Osteocyte (in vitro differentiated cells): ENCODE results near the gene LRRFIP1. TPM values are rescaled to one million over a fixed set of nuclear protein-coding genes. Genes with fewer than 3 reads are reported as not detected.
A peak's percentile ranks its signal among the peaks of the same experiment; 100 is the strongest.

Experiments used
- DNase-seq: peaks from one replicate; pipeline ENCODE4 v3.0.0; 2021; ENCODE audit warnings: mixed read lengths; ENCODE audit not compliant: unreplicated experiment; ENCODE audit errors: extremely low spot score
- H3K27ac Mint-ChIP-seq: one replicate; pipeline ENCODE4 v1.8.0; 2021; ENCODE audit warnings: mild to moderate bottlenecking, mixed read lengths; ENCODE audit not compliant: unreplicated experiment
- H3K27me3 Mint-ChIP-seq: one replicate; pipeline ENCODE4 v1.8.0; 2021; ENCODE audit warnings: mixed read lengths; ENCODE audit not compliant: unreplicated experiment
- H3K36me3 Mint-ChIP-seq: one replicate; pipeline ENCODE4 v1.8.0; 2021; ENCODE audit warnings: mixed read lengths; ENCODE audit not compliant: unreplicated experiment
- H3K4me1 Mint-ChIP-seq: one replicate; pipeline ENCODE4 v1.8.0; 2021; ENCODE audit warnings: mixed read lengths; ENCODE audit not compliant: unreplicated experiment
- H3K4me3 Mint-ChIP-seq: one replicate; pipeline ENCODE4 v1.8.0; 2021; ENCODE audit warnings: mild to moderate bottlenecking, moderate library complexity, mixed read lengths; ENCODE audit not compliant: unreplicated experiment
- H3K9me3 Mint-ChIP-seq: one replicate; pipeline ENCODE4 v1.8.0; 2021; ENCODE audit warnings: mixed read lengths; ENCODE audit not compliant: unreplicated experiment
- total RNA-seq: library from RNA; stranded (reverse); gene quantifications from 2 replicates; pipeline ENCODE4 v1.2.1, GENCODE V29; 2021
- TF ChIP-seq, protein P1 (sequence below): fragments of 200-600 bp; sonication (generic); IDR thresholded peaks from 2 replicates; pipeline ENCODE4 v1.5.0; 2021; ENCODE audit warnings: antibody characterized with exemption, mild to moderate bottlenecking, moderate library complexity

Gene LRRFIP1
- total RNA-seq, 1 donor from 2014 or later, result 79.9 TPM

DNA sequence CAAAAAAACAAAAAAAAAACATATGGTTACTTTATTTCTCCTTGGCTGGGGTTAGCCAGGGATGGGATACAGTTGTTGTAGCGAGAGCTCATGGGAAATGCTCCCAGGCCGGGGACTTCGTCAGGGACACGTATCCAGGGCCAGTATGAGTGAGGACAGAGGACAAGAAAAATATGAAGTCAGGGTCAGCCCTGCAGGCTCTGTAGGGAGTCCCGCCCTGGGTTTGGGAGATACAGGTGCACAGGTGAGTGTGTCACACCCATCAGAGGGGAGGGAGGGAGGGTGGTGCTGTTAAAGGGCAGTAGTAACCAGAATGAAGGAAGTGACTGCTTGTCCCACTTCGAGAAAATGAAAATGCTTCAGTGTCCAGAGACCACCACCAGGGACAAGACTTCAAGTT lies 115.6 kb downstream of the LRRFIP1 start:
- TF ChIP-seq, protein P1, sequence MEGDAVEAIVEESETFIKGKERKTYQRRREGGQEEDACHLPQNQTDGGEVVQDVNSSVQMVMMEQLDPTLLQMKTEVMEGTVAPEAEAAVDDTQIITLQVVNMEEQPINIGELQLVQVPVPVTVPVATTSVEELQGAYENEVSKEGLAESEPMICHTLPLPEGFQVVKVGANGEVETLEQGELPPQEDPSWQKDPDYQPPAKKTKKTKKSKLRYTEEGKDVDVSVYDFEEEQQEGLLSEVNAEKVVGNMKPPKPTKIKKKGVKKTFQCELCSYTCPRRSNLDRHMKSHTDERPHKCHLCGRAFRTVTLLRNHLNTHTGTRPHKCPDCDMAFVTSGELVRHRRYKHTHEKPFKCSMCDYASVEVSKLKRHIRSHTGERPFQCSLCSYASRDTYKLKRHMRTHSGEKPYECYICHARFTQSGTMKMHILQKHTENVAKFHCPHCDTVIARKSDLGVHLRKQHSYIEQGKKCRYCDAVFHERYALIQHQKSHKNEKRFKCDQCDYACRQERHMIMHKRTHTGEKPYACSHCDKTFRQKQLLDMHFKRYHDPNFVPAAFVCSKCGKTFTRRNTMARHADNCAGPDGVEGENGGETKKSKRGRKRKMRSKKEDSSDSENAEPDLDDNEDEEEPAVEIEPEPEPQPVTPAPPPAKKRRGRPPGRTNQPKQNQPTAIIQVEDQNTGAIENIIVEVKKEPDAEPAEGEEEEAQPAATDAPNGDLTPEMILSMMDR, result no peak
- DNase-seq, result peak; percentile 67
- Mint-ChIP-seq H3K27ac (peak overlapping the region; percentile 39), H3K4me3 (no peak overlapping the region), H3K27me3 (no peaks in the 10 kb centered on the region), H3K36me3 (peaks cover 3% of the 10 kb centered on the region), H3K9me3 (no peaks in the 10 kb centered on the region), H3K4me1 (peaks cover 25% of the 10 kb centered on the region)

DNA sequence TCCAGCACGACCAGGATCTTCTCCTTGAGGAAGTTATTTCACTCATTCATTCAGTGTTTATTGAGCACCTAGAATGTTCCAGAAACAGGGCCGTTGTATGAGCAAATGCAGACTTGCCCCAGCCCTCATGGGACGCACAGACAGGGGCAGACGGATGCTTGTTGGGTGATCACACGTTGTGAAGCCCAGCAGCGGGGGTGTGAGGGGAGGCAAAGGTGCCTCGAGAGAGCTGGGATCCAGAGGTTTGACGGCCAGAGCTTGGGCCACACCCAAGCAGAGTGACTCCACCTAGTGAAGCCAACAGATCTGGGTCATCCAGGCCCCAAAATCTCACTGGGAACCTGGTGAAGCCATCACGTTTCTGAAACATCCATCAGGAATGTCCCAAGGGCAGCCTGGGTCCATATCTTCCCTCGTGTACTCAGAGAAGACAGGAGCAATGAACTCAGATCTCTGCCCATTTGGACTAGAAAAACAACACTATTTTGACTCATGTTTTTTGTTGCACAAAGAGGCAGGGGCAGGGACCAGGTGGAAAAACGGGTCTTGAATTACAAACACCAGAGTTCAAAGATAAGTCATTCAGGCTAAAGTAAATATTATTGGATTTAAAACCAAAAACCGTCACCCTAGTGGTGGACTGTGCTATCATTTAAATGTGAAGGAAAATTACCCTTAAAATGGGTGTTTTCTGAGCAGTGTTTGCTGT lies 116.3 kb downstream of the LRRFIP1 start:
- H3K4me1 Mint-ChIP-seq, result peaks cover 24% of the 10 kb centered on the region
- peaks cover 9% of the 10 kb centered on the region for H3K36me3 Mint-ChIP-seq
- no peaks in the 10 kb centered on the region for H3K9me3 Mint-ChIP-seq
- H3K27ac Mint-ChIP-seq, result peak overlapping the region; percentile 69
- peak; percentile 56 for DNase-seq
- no peaks in the 10 kb centered on the region for H3K27me3 Mint-ChIP-seq
- no peak overlapping the region for H3K4me3 Mint-ChIP-seq
- TF ChIP-seq, protein P1, result peak; percentile 23

DNA sequence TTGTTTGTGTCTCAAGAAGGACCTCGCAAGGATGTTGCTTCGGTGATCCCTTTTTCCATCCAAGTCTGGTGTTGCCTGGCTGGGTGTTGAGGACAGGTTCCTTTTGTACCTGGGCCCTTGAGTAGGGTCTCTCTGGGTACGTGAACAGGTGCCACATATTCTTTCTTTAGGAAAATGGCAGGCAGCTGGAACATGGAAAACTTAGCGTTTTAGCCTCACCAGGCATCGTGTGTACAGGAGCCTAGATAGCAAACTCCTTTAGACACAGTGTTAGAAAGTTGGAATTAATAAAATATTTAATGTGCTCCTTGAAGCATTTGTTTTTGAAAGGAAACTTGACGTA lies 116.9 kb downstream of the LRRFIP1 start:
- peak overlapping the region; percentile 69 for H3K27ac Mint-ChIP-seq
- TF ChIP-seq, protein P1, result no peak
- no peaks in the 10 kb centered on the region for H3K9me3 Mint-ChIP-seq
- H3K4me3 Mint-ChIP-seq, result no peak overlapping the region
- H3K36me3 Mint-ChIP-seq, result peaks cover 12% of the 10 kb centered on the region
- DNase-seq, result no peak
- H3K4me1 Mint-ChIP-seq, result peaks cover 20% of the 10 kb centered on the region
- H3K27me3 Mint-ChIP-seq, result no peaks in the 10 kb centered on the region

DNA sequence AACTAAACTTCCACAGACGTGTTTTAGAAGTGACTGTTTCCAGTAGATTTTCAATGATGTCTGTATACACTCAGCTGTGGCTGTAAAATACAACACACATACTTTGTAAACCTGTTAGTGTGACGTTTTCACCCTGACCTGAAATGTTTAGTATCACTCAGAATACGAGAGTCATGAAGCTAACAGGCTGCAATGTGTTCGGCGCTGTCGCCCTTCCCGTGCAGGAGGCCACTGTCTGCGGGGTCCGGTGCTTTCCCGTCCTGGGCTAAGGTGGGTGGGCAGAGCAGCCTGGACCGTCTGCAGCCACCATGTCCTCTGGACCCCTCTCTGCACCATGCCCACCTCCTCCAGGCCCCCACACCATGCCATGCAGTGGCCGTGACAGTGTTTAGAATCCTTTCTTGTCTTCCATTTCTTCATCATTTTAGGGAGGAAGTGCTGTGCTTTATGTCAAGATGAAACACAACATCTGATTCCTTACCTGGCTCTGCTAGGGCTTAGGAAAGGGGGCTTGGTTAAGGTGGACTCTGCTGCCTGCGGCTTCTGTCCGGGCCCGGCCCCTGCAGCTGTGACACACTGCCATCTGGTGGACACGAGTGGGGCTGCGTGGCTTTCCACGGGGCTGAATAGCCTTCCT lies 117.3 kb downstream of the LRRFIP1 start:
- peak overlapping the region; percentile 60 for H3K27ac Mint-ChIP-seq
- peaks cover 19% of the 10 kb centered on the region for H3K4me1 Mint-ChIP-seq
- no peaks in the 10 kb centered on the region for H3K27me3 Mint-ChIP-seq
- H3K36me3 Mint-ChIP-seq, result peaks cover 16% of the 10 kb centered on the region
- peak; percentile 93 for DNase-seq
- H3K9me3 Mint-ChIP-seq, result no peaks in the 10 kb centered on the region
- TF ChIP-seq, protein P1, result peak; percentile 99
- no peak overlapping the region for H3K4me3 Mint-ChIP-seq

DNA sequence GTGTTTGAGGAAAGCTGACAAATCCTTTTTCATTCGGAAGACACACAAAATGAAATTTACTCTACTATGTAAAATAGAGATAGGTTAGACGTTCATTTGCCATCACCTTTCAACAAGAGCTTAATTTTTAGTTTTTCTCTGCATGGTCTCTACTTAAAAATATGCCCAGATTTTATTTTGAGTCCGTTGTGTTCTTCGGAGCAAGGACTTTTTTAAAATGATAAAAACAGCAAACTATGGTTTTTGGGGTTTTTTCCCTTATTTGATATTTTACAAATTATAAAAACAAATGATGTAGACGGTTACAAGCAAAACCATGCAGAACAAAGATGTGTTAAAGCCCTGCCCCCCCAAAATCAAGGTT lies 117.8 kb downstream of the LRRFIP1 start:
- peaks cover 19% of the 10 kb centered on the region for H3K4me1 Mint-ChIP-seq
- TF ChIP-seq, protein P1, result no peak
- H3K4me3 Mint-ChIP-seq, result no peak overlapping the region
- H3K27me3 Mint-ChIP-seq, result no peaks in the 10 kb centered on the region
- no peaks in the 10 kb centered on the region for H3K9me3 Mint-ChIP-seq
- H3K27ac Mint-ChIP-seq, result peak overlapping the region; percentile 60
- peaks cover 18% of the 10 kb centered on the region for H3K36me3 Mint-ChIP-seq
- DNase-seq, result no peak
